ENCODE measurements around the gene TGM1.
A peak's percentile ranks its signal among the peaks of the same experiment; 100 is the strongest.
"Not testable (repeated sequence)": the region's sequence is repeated elsewhere in the genome, so short reads cannot be mapped to it uniquely, and the experiment has no call there.

TGM1 gene

GRCh38 chr14:24254630-24255392, 8.2 kb downstream of the TGM1 start:
- DNase-seq (ENCODE audit: low spot score) = no peak

- DNase-seq (ENCODE audit: low spot score) = no peak
Observed at GRCh38 chr14:24253936-24254335, 9.0 kb downstream of the TGM1 start.

GRCh38 chr14:24252289-24253124, 10.5 kb downstream of the TGM1 start:
- DNase-seq (ENCODE audit: low spot score) = no peak

- DNase-seq (ENCODE audit: low spot score) = no peak
Observed at GRCh38 chr14:24251880-24252288, 11.1 kb downstream of the TGM1 start.

GRCh38 chr14:24250354-24250753, 12.6 kb downstream of the TGM1 start:
- DNase-seq (ENCODE audit: low spot score) = no peak

GRCh38 chr14:24249230-24250021, 13.6 kb downstream of the TGM1 start:
- no peak for DNase-seq (ENCODE audit: low spot score)

GRCh38 chr14:24247422-24247821, 15.6 kb downstream of the TGM1 start:
- DNase-seq (ENCODE audit: low spot score) = no peak

GRCh38 chr14:24246765-24247212, 16.2 kb downstream of the TGM1 start:
- no peak for DNase-seq (ENCODE audit: low spot score)

GRCh38 chr14:24245350-24245749, 17.6 kb downstream of the TGM1 start:
- DNase-seq (ENCODE audit: low spot score) = not testable (repeated sequence)

- DNase-seq (ENCODE audit: low spot score) = peak; percentile 35
Observed at GRCh38 chr14:24243336-24243836, 19.6 kb downstream of the TGM1 start.

- DNase-seq (ENCODE audit: low spot score) = peak; percentile 94
Observed at GRCh38 chr14:24241829-24242443, 21.0 kb downstream of the TGM1 start.

- no peak for DNase-seq (ENCODE audit: low spot score)
Observed at GRCh38 chr14:24240110-24240918, 22.7 kb downstream of the TGM1 start.

GRCh38 chr14:24238527-24239037, 24.4 kb downstream of the TGM1 start:
- DNase-seq (ENCODE audit: low spot score) = no peak

GRCh38 chr14:24238123-24238522, 24.9 kb downstream of the TGM1 start:
- DNase-seq (ENCODE audit: low spot score) = no peak

- no peak for DNase-seq (ENCODE audit: low spot score)
Observed at GRCh38 chr14:24237463-24237955, 25.5 kb downstream of the TGM1 start.

GRCh38 chr14:24236689-24237462, 26.1 kb downstream of the TGM1 start:
- no peak for DNase-seq (ENCODE audit: low spot score)

- DNase-seq (ENCODE audit: low spot score) = no peak
Observed at GRCh38 chr14:24235804-24236688, 26.9 kb downstream of the TGM1 start.

Data from RKO (cell line).